ENCODE results near the gene HECTD4.

GRCh38 chr12:112362310-112362709, 19.9 kb downstream of the HECTD4 start:
- TF ChIP-seq CTCF (IDR thresholded peaks at IDR 0.05) = no peak
- no peak for TF ChIP-seq EZH2 (IDR thresholded peaks at IDR 0.05; ENCODE audit: borderline replicate concordance, insufficient read depth, low read depth, low read length, poor library complexity, severe bottlenecking)

All from B cell (primary cell).